HEK293 (cell line): ENCODE measurements around the gene NYNRIN.

Experiments
- ATF2 ChIP-seq: fragments of 450-650 bp; formaldehyde crosslinking; IDR thresholded peaks from 2 replicates; pipeline ENCODE4 v1.5.1; 2016; ENCODE audit warnings: missing biosample characterization, missing genetic modification characterization, low read depth
- GLIS1 ChIP-seq: fragments of 450-650 bp; formaldehyde crosslinking; IDR thresholded peaks from 2 replicates; pipeline ENCODE4 v1.5.1; 2016; ENCODE audit warnings: missing biosample characterization, missing genetic modification characterization
- GLIS2 ChIP-seq: fragments of 450-650 bp; formaldehyde crosslinking; IDR thresholded peaks from 2 replicates; pipeline ENCODE4 v1.5.1; 2016; ENCODE audit warnings: missing biosample characterization, missing genetic modification characterization
- KLF1 ChIP-seq: fragments of 450-650 bp; formaldehyde crosslinking; IDR thresholded peaks from 2 replicates; pipeline ENCODE4 v1.5.1; 2016; ENCODE audit warnings: missing biosample characterization, missing genetic modification characterization
- MEIS1 ChIP-seq: sonication (generic); formaldehyde crosslinking; IDR thresholded peaks from 2 replicates; pipeline ENCODE4 v1.8.1; 2022; ENCODE audit warnings: missing genetic modification reagents, mild to moderate bottlenecking, borderline replicate concordance
- MZF1 ChIP-seq: fragments of 450-650 bp; formaldehyde crosslinking; IDR thresholded peaks from 2 replicates; pipeline ENCODE4 v1.5.1; 2017; ENCODE audit warnings: missing biosample characterization, missing genetic modification characterization, borderline replicate concordance
- PRDM6 ChIP-seq: fragments of 450-650 bp; formaldehyde crosslinking; IDR thresholded peaks from 2 replicates; pipeline ENCODE4 v1.5.1; 2017; ENCODE audit warnings: missing biosample characterization, missing genetic modification characterization
- TCF7L2 ChIP-seq: IDR thresholded peaks from 2 replicates; pipeline ENCODE4 v1.6.1; 2011; ENCODE audit warnings: low read depth, mild to moderate bottlenecking, inconsistent platforms, low read length, moderate library complexity, borderline replicate concordance
- ZBTB11 ChIP-seq: fragments of 450-650 bp; formaldehyde crosslinking; conservative IDR thresholded peaks from 2 replicates; pipeline ENCODE4 v1.5.1; 2016; ENCODE audit warnings: low read depth, missing biosample characterization, missing genetic modification characterization
- ZBTB20 ChIP-seq: fragments of 450-650 bp; formaldehyde crosslinking; IDR thresholded peaks from 2 replicates; pipeline ENCODE4 v1.5.1; 2016; ENCODE audit warnings: missing biosample characterization, missing genetic modification characterization
- ZNF2 ChIP-seq: fragments of 450-650 bp; formaldehyde crosslinking; IDR thresholded peaks from 2 replicates; pipeline ENCODE4 v1.5.1; 2016; ENCODE audit warnings: missing biosample characterization, missing genetic modification characterization
- ZNF221 ChIP-seq: fragments of 450-650 bp; formaldehyde crosslinking; IDR thresholded peaks from 2 replicates; pipeline ENCODE4 v1.5.1; 2017; ENCODE audit warnings: missing biosample characterization, missing genetic modification characterization, borderline replicate concordance
- ZNF223 ChIP-seq: fragments of 450-650 bp; formaldehyde crosslinking; IDR thresholded peaks from 2 replicates; pipeline ENCODE4 v1.5.1; 2016; ENCODE audit warnings: missing biosample characterization, missing genetic modification characterization
- ZNF248 ChIP-seq: fragments of 450-650 bp; formaldehyde crosslinking; IDR thresholded peaks from 2 replicates; pipeline ENCODE4 v1.5.1; 2017; ENCODE audit warnings: missing biosample characterization, missing genetic modification characterization
- ZNF274 ChIP-seq, 2 experiments: fragments of 200-500 bp in 1 of 2; fragments of 450-650 bp in 1 of 2; sonication (Bioruptor generic) in 1 of 2; formaldehyde crosslinking in 1 of 2; IDR thresholded peaks; 2 replicates each; pipeline versions ENCODE4 v1.5.1 to v1.6.1; 2014 to 2016; ENCODE audit warnings: borderline replicate concordance in 1 of 2, inconsistent platforms in 1 of 2, low read length in 1 of 2, missing biosample characterization in 1 of 2, missing genetic modification characterization in 1 of 2
- ZNF311 ChIP-seq: fragments of 450-650 bp; formaldehyde crosslinking; IDR thresholded peaks from 2 replicates; pipeline ENCODE4 v1.5.1; 2017; ENCODE audit warnings: missing biosample characterization, missing genetic modification characterization, borderline replicate concordance
- ZNF366 ChIP-seq: fragments of 450-650 bp; formaldehyde crosslinking; conservative IDR thresholded peaks from 2 replicates; pipeline ENCODE4 v1.5.1; 2016; ENCODE audit warnings: missing biosample characterization, missing genetic modification characterization
- ZNF37A ChIP-seq: fragments of 450-650 bp; IDR thresholded peaks from 2 replicates; pipeline ENCODE4 v1.5.1; 2018; ENCODE audit warnings: missing biosample characterization, missing genetic modification characterization
- ZNF510 ChIP-seq: fragments of 450-650 bp; formaldehyde crosslinking; IDR thresholded peaks from 2 replicates; pipeline ENCODE4 v1.5.1; 2018; ENCODE audit warnings: mild to moderate bottlenecking, missing genetic modification characterization, missing biosample characterization; ENCODE audit not compliant: insufficient replicate concordance
- ZNF529 ChIP-seq: fragments of 450-650 bp; formaldehyde crosslinking; IDR thresholded peaks from 2 replicates; pipeline ENCODE4 v1.5.1; 2017; ENCODE audit warnings: missing genetic modification characterization, missing biosample characterization; ENCODE audit not compliant: insufficient replicate concordance
- ZNF558 ChIP-seq: fragments of 450-650 bp; formaldehyde crosslinking; IDR thresholded peaks from 2 replicates; pipeline ENCODE4 v1.5.1; 2016; ENCODE audit warnings: missing biosample characterization, missing genetic modification characterization
- ZNF610 ChIP-seq: fragments of 450-650 bp; formaldehyde crosslinking; IDR thresholded peaks from 2 replicates; pipeline ENCODE4 v1.5.1; 2016; ENCODE audit warnings: missing biosample characterization, missing genetic modification characterization, borderline replicate concordance
- ZNF629 ChIP-seq: fragments of 450-650 bp; formaldehyde crosslinking; IDR thresholded peaks from 2 replicates; pipeline ENCODE4 v1.5.1; 2017; ENCODE audit warnings: missing biosample characterization, missing genetic modification characterization
- ZNF777 ChIP-seq: fragments of 450-650 bp; formaldehyde crosslinking; IDR thresholded peaks from 2 replicates; pipeline ENCODE4 v1.5.1; 2017; ENCODE audit warnings: missing biosample characterization, missing genetic modification characterization, borderline replicate concordance
- TF ChIP-seq, protein P1 (sequence below): fragments of 450-650 bp; formaldehyde crosslinking; IDR thresholded peaks from 2 replicates; pipeline ENCODE4 v1.5.1; 2016; ENCODE audit warnings: missing biosample characterization, missing genetic modification characterization
- TF ChIP-seq, protein P2 (sequence below): fragments of 450-650 bp; formaldehyde crosslinking; IDR thresholded peaks from 2 replicates; pipeline ENCODE4 v1.5.1; 2016; ENCODE audit warnings: missing biosample characterization, missing genetic modification characterization
- TF ChIP-seq, protein P3 (sequence below): fragments of 450-650 bp; IDR thresholded peaks from 2 replicates; pipeline ENCODE4 v1.5.1; 2018; ENCODE audit warnings: missing biosample characterization, mild to moderate bottlenecking, missing genetic modification characterization

The NYNRIN gene

GRCh38 chr14:24366721-24367513 is 31.9 kb upstream of the NYNRIN start (continued):
- TF ChIP-seq MZF1 = no peak
- TF ChIP-seq ZNF777 (tag by site-specific recombination) = no peak
- TF ChIP-seq, protein P1, sequence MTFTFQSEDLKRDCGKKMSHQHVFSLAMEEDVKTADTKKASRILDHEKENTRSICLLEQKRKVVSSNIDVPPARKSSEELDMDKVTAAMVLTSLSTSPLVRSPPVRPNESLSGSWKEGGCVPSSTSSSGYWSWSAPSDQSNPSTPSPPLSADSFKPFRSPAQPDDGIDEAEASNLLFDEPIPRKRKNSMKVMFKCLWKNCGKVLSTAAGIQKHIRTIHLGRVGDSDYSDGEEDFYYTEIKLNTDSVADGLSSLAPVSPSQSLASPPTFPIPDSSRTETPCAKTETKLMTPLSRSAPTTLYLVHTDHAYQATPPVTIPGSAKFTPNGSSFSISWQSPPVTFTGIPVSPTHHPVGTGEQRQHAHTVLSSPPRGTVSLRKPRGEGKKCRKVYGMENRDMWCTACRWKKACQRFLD (tag by site-specific recombination) = no peak
- no peak for TF ChIP-seq ZNF274 (IDR thresholded peaks at IDR 0.05; ENCODE audit: low read length)
- no peak for TF ChIP-seq ZNF274 (tag by site-specific recombination; IDR thresholded peaks at IDR 0.05; ENCODE audit: borderline replicate concordance)
- TF ChIP-seq ZNF510 (tag by site-specific recombination) = no peak
- no peak for TF ChIP-seq ZNF558 (tag by site-specific recombination)
- peak; percentile 31; the same call in 1 of the 2 replicates for TF ChIP-seq ZNF2 (tag by site-specific recombination)
- TF ChIP-seq ZNF311 (tag by site-specific recombination) = no peak
- no peak for TF ChIP-seq ZNF248 (tag by site-specific recombination)
- TF ChIP-seq ATF2 (tag by site-specific recombination) = peak; percentile 23
- no peak; the same call in 1 of the 2 replicates for TF ChIP-seq ZNF610
- TF ChIP-seq, protein P2, sequence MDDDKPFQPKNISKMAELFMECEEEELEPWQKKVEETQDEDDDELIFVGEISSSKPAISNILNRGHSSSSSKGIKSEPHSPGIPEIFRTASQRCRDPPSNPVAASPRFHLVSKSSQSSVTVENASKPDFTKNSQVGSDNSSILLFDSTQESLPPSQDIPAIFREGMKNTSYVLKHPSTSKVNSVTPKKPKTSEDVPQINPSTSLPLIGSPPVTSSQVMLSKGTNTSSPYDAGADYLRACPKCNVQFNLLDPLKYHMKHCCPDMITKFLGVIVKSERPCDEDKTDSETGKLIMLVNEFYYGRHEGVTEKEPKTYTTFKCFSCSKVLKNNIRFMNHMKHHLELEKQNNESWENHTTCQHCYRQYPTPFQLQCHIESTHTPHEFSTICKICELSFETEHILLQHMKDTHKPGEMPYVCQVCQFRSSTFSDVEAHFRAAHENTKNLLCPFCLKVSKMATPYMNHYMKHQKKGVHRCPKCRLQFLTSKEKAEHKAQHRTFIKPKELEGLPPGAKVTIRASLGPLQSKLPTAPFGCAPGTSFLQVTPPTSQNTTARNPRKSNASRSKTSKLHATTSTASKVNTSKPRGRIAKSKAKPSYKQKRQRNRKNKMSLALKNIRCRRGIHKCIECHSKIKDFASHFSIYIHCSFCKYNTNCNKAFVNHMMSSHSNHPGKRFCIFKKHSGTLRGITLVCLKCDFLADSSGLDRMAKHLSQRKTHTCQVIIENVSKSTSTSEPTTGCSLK = no peak
- TF ChIP-seq GLIS2 (tag by site-specific recombination) = peak; percentile 95
- TF ChIP-seq ZNF223 (tag by site-specific recombination) = no peak
- TF ChIP-seq ZBTB20 (tag by site-specific recombination) = peak; percentile 48; the same call in 1 of the 2 replicates
- peak; percentile 15; the same call in 1 of the 2 replicates for TF ChIP-seq ZBTB11 (tag by site-specific recombination)
- TF ChIP-seq ZNF37A (tag by site-specific recombination) = no peak
- peak; percentile 91 for TF ChIP-seq ZNF629 (tag by site-specific recombination)
- TF ChIP-seq ZNF529 = no peak
- no peak for TF ChIP-seq PRDM6 (tag by site-specific recombination)
- no peak for TF ChIP-seq MEIS1 (CRISPR knock-in tag)
- no peak for TF ChIP-seq TCF7L2
- TF ChIP-seq, protein P3, sequence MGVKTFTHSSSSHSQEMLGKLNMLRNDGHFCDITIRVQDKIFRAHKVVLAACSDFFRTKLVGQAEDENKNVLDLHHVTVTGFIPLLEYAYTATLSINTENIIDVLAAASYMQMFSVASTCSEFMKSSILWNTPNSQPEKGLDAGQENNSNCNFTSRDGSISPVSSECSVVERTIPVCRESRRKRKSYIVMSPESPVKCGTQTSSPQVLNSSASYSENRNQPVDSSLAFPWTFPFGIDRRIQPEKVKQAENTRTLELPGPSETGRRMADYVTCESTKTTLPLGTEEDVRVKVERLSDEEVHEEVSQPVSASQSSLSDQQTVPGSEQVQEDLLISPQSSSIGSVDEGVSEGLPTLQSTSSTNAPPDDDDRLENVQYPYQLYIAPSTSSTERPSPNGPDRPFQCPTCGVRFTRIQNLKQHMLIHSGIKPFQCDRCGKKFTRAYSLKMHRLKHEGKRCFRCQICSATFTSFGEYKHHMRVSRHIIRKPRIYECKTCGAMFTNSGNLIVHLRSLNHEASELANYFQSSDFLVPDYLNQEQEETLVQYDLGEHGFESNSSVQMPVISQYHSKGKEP (tag by site-specific recombination) = no peak
- TF ChIP-seq GLIS1 (tag by site-specific recombination) = peak; percentile 94
- TF ChIP-seq ZNF221 (tag by site-specific recombination) = no peak
- TF ChIP-seq ZNF366 = peak; percentile 72
- peak; percentile 92 for TF ChIP-seq KLF1 (tag by site-specific recombination)
